Esophagus (tissue), 2 donors: ENCODE measurements around the gene TSPAN6. TPM values are rescaled to one million over a fixed set of nuclear protein-coding genes. Genes with fewer than 3 reads are reported as not detected.

Source experiments
- H3K27ac ChIP-seq, 2 donors: one replicate each; pipeline ENCODE4 v1.5.1; 2013; ENCODE audit warnings: low read depth in 2 of 2, mild to moderate bottlenecking in 2 of 2, inconsistent platforms in 1 of 2, low read length in 1 of 2, moderate library complexity in 1 of 2
- H3K27me3 ChIP-seq, 2 donors: one replicate each; pipeline ENCODE4 v1.6.1; 2013; ENCODE audit warnings: low read length in 2 of 2, control low read depth in 1 of 2, mild to moderate bottlenecking in 1 of 2; ENCODE audit not compliant: insufficient read depth in 2 of 2, control insufficient read depth in 1 of 2
- H3K36me3 ChIP-seq, 2 donors: one replicate each; pipeline ENCODE4 v1.6.1; 2013; ENCODE audit warnings: low read length in 1 of 2; ENCODE audit not compliant: control insufficient read depth in 2 of 2, insufficient read depth in 2 of 2
- H3K4me1 ChIP-seq, 2 donors: one replicate each; pipeline ENCODE4 v1.6.1; 2013; ENCODE audit warnings: low read length in 1 of 2; ENCODE audit not compliant: control insufficient read depth in 2 of 2, insufficient read depth in 2 of 2
- H3K4me3 ChIP-seq, 2 donors: one replicate each; pipeline ENCODE4 v1.5.1; 2013; ENCODE audit warnings: low read length in 2 of 2, mild to moderate bottlenecking in 2 of 2, low read depth in 1 of 2, moderate library complexity in 1 of 2
- H3K9me3 ChIP-seq, 2 donors: one replicate each; pipeline ENCODE4 v1.6.1; 2013; ENCODE audit warnings: mild to moderate bottlenecking in 2 of 2, low read depth in 1 of 2, low read length in 1 of 2, moderate library complexity in 1 of 2; ENCODE audit not compliant: control insufficient read depth in 2 of 2, insufficient read depth in 1 of 2
- WGBS, 2 donors: extraction: QIAGEN DNeasy Blood & Tissue Kit; methylation state at CpG; one replicate each; pipeline ENCODE4 v1.1.7; 2013; 5-methylcytosine and 5-hydroxymethylcytosine counted together
- polyA plus RNA-seq, 2 donors: library from polyadenylated mRNA; stranded (reverse); fragments of 200-250 nt; gene quantifications; one replicate each; pipeline ENCODE4 v1.2.3, GENCODE V29; 2013
- donor health status: healthy with polysubstance abuse.
- donor health status: Bipolar disorder and iron deficiency.

The TSPAN6 gene
- polyA plus RNA-seq, 2 donors = 50.1 to 55.4 TPM

DNA sequence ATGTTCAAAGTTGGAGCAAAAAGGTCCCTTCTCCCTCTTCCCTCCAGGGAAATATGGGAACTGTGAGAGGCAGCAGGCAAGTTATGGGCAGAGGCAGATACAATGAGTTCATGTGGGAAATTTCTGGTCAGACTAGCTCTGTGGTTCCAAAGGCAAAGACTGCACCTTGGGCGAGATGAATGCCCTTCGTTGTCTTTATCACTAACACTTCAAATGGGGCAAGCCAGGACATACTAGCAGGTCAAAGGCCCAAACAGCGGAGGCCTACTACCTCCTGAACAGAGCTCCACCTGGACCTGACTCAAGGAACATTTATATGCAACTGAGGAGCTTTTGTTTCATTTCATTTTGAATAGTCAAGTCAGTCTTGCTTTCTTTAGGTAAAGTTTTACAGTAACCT is 36.4 kb upstream of the TSPAN6 start:
- Histone ChIP-seq H3K36me3 (no peaks in the 10 kb centered on the region), H3K4me1 (no peaks in the 10 kb centered on the region), H3K9me3 (no peaks in the 10 kb centered on the region), H3K27me3 (peaks cover 0 to 2% of the 10 kb centered on the region in 2 donors), H3K4me3 (no peak overlapping the region), H3K27ac (peak overlapping the region in 1 of 2 donors; percentile 15)
- WGBS, 2 donors = 59 to 72% methylated on average over 3 of the region's 3 CpGs

DNA sequence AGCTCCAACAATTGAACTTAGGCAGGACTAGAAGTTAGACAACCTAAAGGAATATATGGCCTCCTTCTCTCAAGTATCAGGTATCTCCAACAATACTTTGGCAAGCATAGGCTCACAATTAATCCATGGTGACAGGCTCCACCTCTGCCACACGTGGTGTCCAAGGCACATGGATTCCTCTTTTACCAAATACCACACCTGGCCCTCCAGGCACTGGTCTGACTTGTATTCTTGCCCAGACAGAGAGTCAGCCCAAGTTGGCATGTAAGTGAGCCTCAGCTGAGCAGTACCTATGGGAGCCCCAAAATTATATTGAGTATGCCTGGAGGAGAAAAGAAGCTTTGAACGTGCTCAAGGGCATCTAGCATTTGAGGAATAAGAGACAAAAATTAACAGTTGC is 27.0 kb upstream of the TSPAN6 start:
- WGBS, 2 donors = 33 to 36% methylated on average over 2 of the region's 2 CpGs
- Histone ChIP-seq H3K4me1 (no peaks in the 10 kb centered on the region), H3K4me3 (no peak overlapping the region)

DNA sequence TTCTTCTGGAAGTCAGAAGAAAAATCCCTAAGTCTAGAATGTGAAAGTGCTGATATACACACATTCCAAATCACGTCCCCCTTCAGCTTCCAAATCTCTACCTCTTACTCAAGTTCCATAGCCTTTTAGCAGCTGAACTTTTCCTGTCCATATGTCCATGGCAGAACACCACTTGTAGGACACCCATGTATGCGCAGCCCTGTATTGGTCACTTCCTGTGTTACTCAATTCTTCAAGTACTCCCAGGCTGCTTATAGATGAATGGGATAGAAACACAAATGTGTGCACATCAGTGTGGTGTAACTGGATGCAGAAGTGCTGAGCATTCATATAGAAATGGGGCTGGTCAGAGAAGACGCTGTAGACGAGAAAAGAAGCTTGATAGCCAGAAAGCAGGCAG is 26.2 kb upstream of the TSPAN6 start:
- WGBS, 2 donors = 70 to 87% methylated on average over 4 of the region's 4 CpGs
- H3K27me3 ChIP-seq = peaks cover 0 to 3% of the 10 kb centered on the region in 2 donors
- no peaks in the 10 kb centered on the region for H3K9me3 ChIP-seq
- H3K4me3 ChIP-seq = no peak overlapping the region
- H3K36me3 ChIP-seq = no peaks in the 10 kb centered on the region
- no peaks in the 10 kb centered on the region for H3K4me1 ChIP-seq
- peak overlapping the region; percentile 12 to 28 for H3K27ac ChIP-seq

More for the DNA sequence above, 27.0 kb upstream of the TSPAN6 start:
- no peaks in the 10 kb centered on the region for H3K9me3 ChIP-seq
- H3K27me3 ChIP-seq = peaks cover 0 to 3% of the 10 kb centered on the region in 2 donors
- no peaks in the 10 kb centered on the region for H3K36me3 ChIP-seq
- H3K27ac ChIP-seq = peak overlapping the region in 1 of 2 donors; percentile 27

DNA sequence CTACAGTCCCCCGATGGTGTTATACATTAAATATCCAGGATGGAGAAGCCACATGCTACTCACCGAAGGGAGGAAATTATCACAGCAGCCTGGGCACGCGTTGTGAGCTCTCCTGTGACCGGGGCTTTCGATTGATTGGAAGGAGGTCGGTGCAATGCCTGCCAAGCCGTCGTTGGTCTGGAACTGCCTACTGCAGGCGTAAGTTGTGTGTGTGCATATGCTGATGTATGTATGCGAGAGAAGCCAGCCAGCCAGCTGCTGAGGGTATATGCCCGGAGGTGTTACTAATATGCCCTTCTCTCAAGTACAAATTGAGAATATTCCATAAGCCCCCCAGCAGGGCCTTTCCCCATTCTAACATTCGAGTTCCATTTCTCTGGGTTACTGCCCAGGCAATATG is 25.6 kb upstream of the TSPAN6 start:
- Histone ChIP-seq H3K4me1 (no peaks in the 10 kb centered on the region), H3K36me3 (no peaks in the 10 kb centered on the region), H3K27me3 (peaks cover 0 to 3% of the 10 kb centered on the region in 2 donors), H3K9me3 (no peaks in the 10 kb centered on the region), H3K27ac (peak overlapping the region in 1 of 2 donors; percentile 62), H3K4me3 (no peak overlapping the region)
- 87 to 96% methylated on average over 13 of the region's 13 CpGs for WGBS, 2 donors

DNA sequence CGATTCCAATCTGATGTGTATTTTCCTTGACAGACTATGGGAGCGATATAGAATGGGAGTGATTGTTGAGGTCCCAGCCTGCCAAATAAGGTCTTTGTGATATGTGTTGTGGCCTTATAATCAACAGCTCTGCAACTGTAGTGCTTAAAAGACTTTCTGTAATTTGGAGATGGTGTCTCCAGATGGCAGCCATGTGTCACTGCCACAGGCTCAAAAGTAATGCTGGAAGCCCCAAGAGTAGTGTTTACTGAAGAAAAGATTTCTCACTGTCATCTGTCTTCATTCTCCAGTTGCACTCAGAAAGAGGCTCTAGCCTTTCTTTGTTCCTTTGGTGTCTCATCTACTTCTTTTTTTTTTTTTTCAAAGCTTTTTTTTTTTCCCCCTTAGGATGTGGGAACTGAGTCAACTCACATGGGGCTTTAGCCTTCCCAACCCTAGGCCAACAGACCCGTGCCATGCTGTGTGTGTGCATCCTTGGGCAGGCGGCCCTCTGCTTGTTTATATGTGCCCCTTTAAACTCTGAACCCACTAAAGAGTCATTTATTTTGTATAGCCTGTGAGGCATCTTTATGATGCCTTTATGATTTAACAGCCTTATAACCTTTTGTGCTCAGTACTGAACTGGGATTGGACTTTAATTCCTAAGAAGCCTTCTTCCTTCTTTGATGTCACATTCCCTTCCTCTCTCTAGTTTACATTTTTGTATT is 23.0 kb upstream of the TSPAN6 start:
- H3K36me3 ChIP-seq = no peaks in the 10 kb centered on the region
- H3K4me1 ChIP-seq = no peaks in the 10 kb centered on the region
- H3K27me3 ChIP-seq = peaks cover 0 to 3% of the 10 kb centered on the region in 2 donors
- H3K27ac ChIP-seq = peak overlapping the region in 1 of 2 donors; percentile 69
- 63 to 67% methylated on average over 4 of the region's 4 CpGs for WGBS, 2 donors
- H3K9me3 ChIP-seq = no peaks in the 10 kb centered on the region
- H3K4me3 ChIP-seq = no peak overlapping the region

DNA sequence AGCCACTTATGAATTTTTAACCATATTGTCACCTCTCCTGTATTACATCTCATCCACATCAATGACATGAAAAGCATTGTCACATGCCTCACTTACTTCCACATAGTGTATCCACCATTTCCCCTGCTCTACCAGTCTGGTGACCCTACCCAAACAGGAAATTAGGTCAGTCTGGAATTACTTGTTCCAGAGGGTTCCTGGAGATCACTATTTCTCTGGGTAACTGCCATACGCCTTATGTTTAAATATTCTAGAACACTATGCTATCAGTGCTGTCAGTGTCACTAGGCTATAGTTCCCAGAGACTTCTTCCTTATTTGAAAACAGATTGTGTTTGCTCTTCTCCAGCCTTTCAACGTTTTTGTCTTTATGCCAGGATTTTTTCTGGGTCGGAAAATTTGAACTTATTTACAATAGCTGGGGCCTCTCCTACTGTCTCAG is 22.4 kb upstream of the TSPAN6 start:
- Histone ChIP-seq H3K4me1 (no peaks in the 10 kb centered on the region), H3K4me3 (no peak overlapping the region), H3K27me3 (peaks cover 0 to 3% of the 10 kb centered on the region in 2 donors), H3K9me3 (no peaks in the 10 kb centered on the region), H3K27ac (no peak overlapping the region), H3K36me3 (no peaks in the 10 kb centered on the region)
- 21 to 33% methylated on average over 3 of the region's 3 CpGs for WGBS, 2 donors

DNA sequence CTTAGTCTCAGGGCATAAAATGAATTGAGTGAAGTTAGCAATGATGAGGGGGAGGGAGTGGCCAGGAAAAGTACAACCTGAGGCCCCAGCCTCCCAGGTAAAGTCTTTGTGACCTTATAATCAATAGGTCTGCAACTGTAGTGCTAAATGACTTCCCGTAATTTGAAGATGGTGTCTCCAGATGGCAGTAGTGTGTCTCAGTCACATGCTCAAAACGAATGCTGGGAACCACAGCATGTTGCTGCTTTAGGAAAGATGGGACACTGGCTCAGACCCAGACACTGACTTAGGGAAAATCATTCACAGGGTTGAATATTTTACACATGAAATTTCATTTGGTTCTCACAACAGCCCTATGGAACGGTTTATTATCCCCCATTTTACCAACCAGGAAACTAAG is 17.7 kb upstream of the TSPAN6 start:
- 28 to 38% methylated on average over 3 of the region's 3 CpGs for WGBS, 2 donors
- no peaks in the 10 kb centered on the region for H3K36me3 ChIP-seq
- H3K27me3 ChIP-seq = no peaks in the 10 kb centered on the region
- no peak overlapping the region for H3K4me3 ChIP-seq
- no peak overlapping the region for H3K27ac ChIP-seq
- H3K9me3 ChIP-seq = no peaks in the 10 kb centered on the region
- peaks cover 0 to 3% of the 10 kb centered on the region in 2 donors for H3K4me1 ChIP-seq

DNA sequence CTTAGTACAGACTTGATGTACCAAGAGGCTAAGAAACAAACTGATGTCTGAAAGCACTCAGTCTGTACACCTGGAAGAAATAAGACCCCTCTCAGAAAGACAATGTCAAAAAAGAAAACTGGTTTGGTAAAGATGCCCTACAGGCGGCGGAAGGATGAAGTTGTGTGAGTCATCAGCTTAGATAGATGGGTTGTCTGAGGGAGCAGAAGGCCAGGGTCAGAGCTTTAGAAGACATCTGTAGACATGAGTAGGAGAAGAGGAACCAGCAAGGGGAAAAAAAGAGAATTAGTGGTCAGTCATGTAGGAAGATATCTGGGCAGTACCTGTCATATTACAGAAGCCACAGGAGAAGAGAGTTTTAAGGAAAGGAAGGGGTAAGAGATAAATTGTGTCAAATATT is 15.7 kb upstream of the TSPAN6 start:
- Histone ChIP-seq H3K4me3 (no peak overlapping the region), H3K27me3 (no peaks in the 10 kb centered on the region), H3K36me3 (no peaks in the 10 kb centered on the region), H3K9me3 (no peaks in the 10 kb centered on the region), H3K27ac (no peak overlapping the region), H3K4me1 (peaks cover 0 to 3% of the 10 kb centered on the region in 2 donors)
- WGBS, 2 donors = 70 to 74% methylated on average over 2 of the region's 2 CpGs

DNA sequence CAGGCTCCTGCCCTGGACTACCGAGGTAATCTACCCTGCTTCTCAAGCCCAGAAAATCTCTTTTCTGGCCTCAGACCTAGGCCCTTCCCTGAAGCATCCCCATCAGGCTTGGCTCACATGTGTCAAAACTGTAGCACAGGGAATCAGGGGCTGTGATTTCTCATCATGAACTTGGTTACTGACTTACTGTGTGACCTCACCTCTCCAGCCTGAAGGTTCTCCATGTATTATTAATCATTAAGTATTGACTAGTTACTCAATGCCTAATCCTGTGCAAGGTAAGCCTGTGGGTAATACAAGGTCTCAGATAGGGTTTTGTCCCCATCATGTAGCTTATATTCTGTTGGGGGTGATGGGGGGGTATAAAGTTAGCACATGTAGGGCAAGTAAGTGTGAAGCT is 14.2 kb upstream of the TSPAN6 start:
- Histone ChIP-seq H3K4me3 (no peak overlapping the region), H3K4me1 (peaks cover 0 to 3% of the 10 kb centered on the region in 2 donors), H3K27ac (peak overlapping the region; percentile 45 to 73), H3K27me3 (no peaks in the 10 kb centered on the region), H3K9me3 (no peaks in the 10 kb centered on the region), H3K36me3 (no peaks in the 10 kb centered on the region)
- WGBS, 2 donors = 84 to 93% methylated on average over 1 of the region's 1 CpG
